Neural progenitor cell (in vitro differentiated cells): ENCODE data around the gene COX20.

Experiments
- EZH2 ChIP-seq: fragments of 200-600 bp; sonication (generic); IDR thresholded peaks from 2 replicates; pipeline ENCODE4 v1.6.1; 2017; ENCODE audit warnings: antibody characterized with exemption, mild to moderate bottlenecking, moderate library complexity
- EZH2phosphoT487 ChIP-seq: fragments of 200-600 bp; sonication (generic); IDR thresholded peaks from 2 replicates; pipeline ENCODE4 v1.6.1; 2017; ENCODE audit warnings: antibody characterized with exemption
- TF ChIP-seq, protein P1 (sequence below): fragments of 200-600 bp; sonication (generic); IDR thresholded peaks from 2 replicates; pipeline ENCODE4 v1.5.1; 2017; ENCODE audit warnings: antibody characterized with exemption, mild to moderate bottlenecking

DNA sequence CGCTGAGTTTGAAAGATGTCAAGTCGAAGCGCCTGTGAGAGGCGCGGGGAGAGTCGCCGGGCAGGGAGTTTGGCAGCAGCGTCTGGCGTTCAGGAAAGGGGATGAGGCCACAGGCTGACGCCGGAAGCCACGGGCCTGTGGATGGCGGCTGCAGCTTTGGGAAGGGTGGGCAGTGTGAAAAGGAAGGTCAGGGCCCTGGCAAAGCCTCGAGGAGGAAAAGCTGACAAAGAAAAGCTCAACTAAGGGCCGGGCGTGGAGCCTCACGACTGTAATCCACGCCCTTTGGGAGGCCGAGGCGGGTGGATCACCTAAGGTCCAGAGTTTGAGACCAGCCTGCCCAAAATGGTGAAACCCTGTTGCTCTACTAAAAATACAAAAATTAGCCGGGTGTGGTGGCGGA lies 25.2 kb upstream of the COX20 start:
- no peak for TF ChIP-seq EZH2
- TF ChIP-seq, protein P1, sequence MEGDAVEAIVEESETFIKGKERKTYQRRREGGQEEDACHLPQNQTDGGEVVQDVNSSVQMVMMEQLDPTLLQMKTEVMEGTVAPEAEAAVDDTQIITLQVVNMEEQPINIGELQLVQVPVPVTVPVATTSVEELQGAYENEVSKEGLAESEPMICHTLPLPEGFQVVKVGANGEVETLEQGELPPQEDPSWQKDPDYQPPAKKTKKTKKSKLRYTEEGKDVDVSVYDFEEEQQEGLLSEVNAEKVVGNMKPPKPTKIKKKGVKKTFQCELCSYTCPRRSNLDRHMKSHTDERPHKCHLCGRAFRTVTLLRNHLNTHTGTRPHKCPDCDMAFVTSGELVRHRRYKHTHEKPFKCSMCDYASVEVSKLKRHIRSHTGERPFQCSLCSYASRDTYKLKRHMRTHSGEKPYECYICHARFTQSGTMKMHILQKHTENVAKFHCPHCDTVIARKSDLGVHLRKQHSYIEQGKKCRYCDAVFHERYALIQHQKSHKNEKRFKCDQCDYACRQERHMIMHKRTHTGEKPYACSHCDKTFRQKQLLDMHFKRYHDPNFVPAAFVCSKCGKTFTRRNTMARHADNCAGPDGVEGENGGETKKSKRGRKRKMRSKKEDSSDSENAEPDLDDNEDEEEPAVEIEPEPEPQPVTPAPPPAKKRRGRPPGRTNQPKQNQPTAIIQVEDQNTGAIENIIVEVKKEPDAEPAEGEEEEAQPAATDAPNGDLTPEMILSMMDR = no peak
- no peak for TF ChIP-seq EZH2phosphoT487
